ENCODE results near the gene RB1. TPM values are rescaled to one million over a fixed set of nuclear protein-coding genes. Genes with fewer than 3 reads are reported as not detected.

RB1 gene
- total RNA-seq, 1 donor from 2014 or later, result 35.4 TPM

DNA sequence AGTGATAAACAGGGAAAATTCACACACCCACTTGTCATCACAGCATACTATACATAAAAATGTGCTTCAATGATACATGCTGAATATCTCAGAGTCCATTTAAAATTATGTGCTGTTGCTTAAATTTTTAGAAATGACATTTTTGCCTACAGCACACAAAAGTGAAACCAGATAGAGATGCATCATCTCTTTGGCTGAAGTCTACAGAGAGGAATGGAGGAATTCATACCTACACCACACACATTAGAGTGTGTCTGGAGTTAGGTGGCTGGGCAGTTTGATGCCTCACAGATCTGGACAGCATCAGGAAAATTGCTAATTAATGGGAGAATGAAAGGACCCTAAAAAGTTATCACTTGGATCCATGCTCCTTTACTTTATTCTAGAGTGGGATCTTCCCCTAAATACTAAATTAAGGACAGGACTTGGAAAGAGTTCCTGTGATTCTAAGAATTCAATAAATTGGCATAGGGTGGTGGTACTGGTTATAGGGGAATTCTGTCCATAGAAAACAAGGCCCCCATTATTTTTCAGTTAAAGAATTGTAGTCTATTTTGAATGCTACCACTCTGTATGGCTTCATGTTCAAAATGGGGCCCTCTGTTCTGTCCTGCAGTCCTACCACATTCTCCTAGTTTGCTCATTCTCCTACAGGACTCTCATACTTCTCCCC, 188.0 kb downstream of the RB1 start:
- TF ChIP-seq, protein P1, sequence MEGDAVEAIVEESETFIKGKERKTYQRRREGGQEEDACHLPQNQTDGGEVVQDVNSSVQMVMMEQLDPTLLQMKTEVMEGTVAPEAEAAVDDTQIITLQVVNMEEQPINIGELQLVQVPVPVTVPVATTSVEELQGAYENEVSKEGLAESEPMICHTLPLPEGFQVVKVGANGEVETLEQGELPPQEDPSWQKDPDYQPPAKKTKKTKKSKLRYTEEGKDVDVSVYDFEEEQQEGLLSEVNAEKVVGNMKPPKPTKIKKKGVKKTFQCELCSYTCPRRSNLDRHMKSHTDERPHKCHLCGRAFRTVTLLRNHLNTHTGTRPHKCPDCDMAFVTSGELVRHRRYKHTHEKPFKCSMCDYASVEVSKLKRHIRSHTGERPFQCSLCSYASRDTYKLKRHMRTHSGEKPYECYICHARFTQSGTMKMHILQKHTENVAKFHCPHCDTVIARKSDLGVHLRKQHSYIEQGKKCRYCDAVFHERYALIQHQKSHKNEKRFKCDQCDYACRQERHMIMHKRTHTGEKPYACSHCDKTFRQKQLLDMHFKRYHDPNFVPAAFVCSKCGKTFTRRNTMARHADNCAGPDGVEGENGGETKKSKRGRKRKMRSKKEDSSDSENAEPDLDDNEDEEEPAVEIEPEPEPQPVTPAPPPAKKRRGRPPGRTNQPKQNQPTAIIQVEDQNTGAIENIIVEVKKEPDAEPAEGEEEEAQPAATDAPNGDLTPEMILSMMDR (conservative IDR thresholded peaks at IDR 0.05; ENCODE audit: low read depth, low read length), result no peak
- DNase-seq (ENCODE audit: low read depth), result no peak
- no peak overlapping the region for H3K4me3 ChIP-seq (ENCODE audit: low read depth, low read length)

DNA sequence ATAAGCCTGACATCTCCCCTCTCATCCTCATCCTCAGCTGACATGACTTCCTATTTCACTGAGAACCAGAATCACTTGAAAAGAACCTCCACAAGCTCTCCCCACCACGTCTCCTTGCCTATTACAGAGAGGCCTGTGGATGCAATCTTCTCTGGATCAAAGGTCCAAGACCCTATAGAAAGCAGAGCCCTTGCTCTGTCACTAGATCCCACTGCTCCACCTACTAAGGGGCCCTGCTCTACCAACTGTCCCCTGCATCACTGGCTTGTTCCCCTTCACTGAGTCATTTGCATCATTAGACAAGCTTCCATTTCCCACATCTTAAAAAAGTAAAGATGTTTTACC, 188.5 kb downstream of the RB1 start:
- TF ChIP-seq, protein P1 (conservative IDR thresholded peaks at IDR 0.05; ENCODE audit: low read depth, low read length), result no peak
- no peak overlapping the region for H3K4me3 ChIP-seq (ENCODE audit: low read depth, low read length)
- DNase-seq (ENCODE audit: low read depth), result no peak

DNA sequence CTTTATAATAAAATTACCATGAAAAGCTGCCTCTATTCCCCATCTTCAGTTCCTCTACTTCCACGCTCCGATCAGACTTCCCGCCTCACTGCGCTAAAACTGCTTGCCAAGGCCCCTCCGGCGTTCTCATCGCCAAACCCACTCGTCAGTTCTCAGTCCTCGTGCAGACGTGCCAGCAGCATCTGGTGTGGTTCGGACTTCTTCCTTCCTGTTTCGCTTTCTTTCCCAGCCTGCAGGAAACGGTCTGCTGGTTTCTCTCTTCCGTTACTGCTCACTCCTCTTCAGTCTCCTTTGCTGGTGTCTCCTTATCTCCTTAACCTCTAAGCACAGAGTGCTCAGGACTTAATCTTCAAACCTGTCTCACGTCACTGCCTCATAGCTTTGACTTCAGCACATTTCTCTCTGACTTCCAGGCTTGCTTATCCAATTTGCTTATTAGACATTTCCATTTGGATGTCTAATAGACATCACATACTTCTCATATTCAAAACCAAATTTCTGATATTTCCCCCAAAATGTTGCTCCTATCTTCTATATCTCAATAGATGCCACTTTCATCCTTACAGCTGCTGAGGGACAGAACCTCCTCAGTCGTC, 189.0 kb downstream of the RB1 start:
- TF ChIP-seq, protein P1 (conservative IDR thresholded peaks at IDR 0.05; ENCODE audit: low read depth, low read length), result no peak
- H3K4me3 ChIP-seq (ENCODE audit: low read depth, low read length), result no peak overlapping the region
- no peak for DNase-seq (ENCODE audit: low read depth)

DNA sequence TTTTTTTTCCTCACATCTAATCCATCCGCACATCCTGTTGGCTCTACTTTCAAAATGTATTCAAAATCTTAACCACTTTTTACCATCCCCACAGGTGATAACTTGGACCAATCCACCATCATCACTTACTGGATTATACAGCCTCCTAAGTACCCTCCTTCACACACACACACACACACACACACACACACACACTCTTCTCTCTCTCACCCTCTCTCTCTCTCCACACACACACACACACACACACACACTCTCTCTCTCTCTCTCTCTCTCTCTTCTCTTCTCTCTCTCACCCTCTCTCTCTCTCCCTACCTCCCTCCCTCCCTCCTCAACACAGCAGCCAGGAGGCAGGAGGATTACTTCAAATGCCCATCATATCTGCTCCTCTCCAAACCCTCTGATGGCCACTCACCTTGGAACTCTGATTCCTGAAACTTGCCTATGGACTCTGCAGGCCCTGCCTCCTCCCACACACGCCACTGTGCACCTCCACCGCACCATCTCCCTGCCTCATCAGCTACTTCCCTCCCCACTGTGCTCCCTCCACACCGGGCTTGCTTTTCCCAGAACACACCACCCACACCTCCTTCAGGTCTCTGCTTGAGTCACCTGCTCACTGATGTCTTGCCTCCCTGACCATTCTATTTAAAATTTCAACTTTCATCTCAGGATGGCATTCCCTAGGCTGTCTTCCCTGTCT, 189.7 kb downstream of the RB1 start:
- TF ChIP-seq, protein P1 (conservative IDR thresholded peaks at IDR 0.05; ENCODE audit: low read depth, low read length), result no peak
- H3K4me3 ChIP-seq (ENCODE audit: low read depth, low read length), result no peak overlapping the region
- no peak for DNase-seq (ENCODE audit: low read depth)

DNA sequence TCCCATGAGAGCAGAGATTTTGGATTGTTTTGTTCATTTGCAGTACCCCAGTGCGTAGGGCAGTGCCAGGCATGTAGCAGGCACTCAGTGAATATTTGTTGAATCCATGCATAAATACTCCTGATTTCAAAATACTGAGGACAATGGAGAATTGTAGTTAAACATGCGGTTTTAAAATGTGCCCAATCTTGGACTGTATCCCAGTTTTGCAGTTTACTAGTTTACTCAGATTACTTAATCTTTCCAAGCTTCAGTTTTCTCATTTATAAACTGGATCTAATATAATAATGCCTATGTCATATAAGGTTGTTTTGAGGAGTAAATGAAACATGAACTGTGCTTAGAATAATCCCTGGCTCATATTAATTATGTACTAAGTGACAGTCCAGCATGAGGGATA, 190.3 kb downstream of the RB1 start:
- TF ChIP-seq, protein P1 (conservative IDR thresholded peaks at IDR 0.05; ENCODE audit: low read depth, low read length), result no peak
- no peak overlapping the region for H3K4me3 ChIP-seq (ENCODE audit: low read depth, low read length)
- DNase-seq (ENCODE audit: low read depth), result no peak

DNA sequence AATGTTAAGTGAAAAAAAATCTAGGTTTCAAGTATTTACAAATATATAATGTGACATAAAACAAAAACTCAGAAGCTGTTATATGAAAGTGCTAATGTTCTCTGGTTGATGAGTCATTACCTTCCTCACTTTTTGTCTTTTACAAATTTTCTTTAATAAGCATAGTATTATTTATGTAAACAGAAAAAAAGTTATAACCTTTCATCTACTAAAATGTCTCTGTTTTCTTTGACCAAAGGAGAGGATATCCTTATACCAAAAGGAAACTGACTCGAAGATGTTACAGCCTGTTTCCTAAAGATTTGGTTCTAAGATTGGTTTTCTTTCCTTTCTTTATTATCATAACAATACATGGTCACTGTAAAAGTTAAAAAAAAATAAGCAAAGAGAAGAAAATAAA, 191.3 kb downstream of the RB1 start:
- no peak overlapping the region for H3K4me3 ChIP-seq (ENCODE audit: low read depth, low read length)
- TF ChIP-seq, protein P1 (conservative IDR thresholded peaks at IDR 0.05; ENCODE audit: low read depth, low read length), result no peak
- DNase-seq (ENCODE audit: low read depth), result no peak

Data from epithelial cell of proximal tubule (primary cell).